ENCODE measurements around the gene EMILIN2. TPM values are rescaled to one million over a fixed set of nuclear protein-coding genes. Genes with fewer than 3 reads are reported as not detected.
"Not testable (repeated sequence)": the region's sequence is repeated elsewhere in the genome, so short reads cannot be mapped to it uniquely, and the experiment has no call there.

EMILIN2 gene
- total and polyA plus RNA-seq, 2 of the 8 experiments (the other 6 are each of a cell fraction or from before 2014, with no cell fraction given), result 6.0 to 7.5 TPM

- H3K27ac ChIP-seq (ENCODE audit: low read depth, low read length); FAIRE-seq; H2BK12ac ChIP-seq (ENCODE audit: low read depth, low read length): not testable (repeated sequence)
Measured at GRCh38 chr18:2863997-2864396, 17.2 kb downstream of the EMILIN2 start.

GRCh38 chr18:2866465-2866864 lies 19.7 kb downstream of the EMILIN2 start:
- H2BK5ac ChIP-seq (ENCODE audit: low read depth, low read length); H3K14ac ChIP-seq (ENCODE audit: insufficient read length); H4K5ac ChIP-seq (ENCODE audit: insufficient read length, low read depth, low read length); DNase-seq (ENCODE audit: low read depth in 1 of 2, low spot score in 2 of 2); H4K20me1 ChIP-seq (replicated peaks in 1 of 2; ENCODE audit: control insufficient read depth in 1 of 2, insufficient read depth in 2 of 2, low read length in 2 of 2); H3K79me1 ChIP-seq (ENCODE audit: low read depth, low read length); H3K4me2 ChIP-seq (ENCODE audit: insufficient read depth in 1 of 2, low read depth in 2 of 2, low read length in 2 of 2); H3K56ac ChIP-seq (replicated peaks; ENCODE audit: insufficient read length, low read depth, low read length); H3K9ac ChIP-seq (replicated peaks in 1 of 4; ENCODE audit: extremely low read depth in 1 of 4, low read depth in 3 of 4, low read length in 3 of 4); CTCF ChIA-PET (ENCODE audit: partially characterized antibody); H3K18ac ChIP-seq (ENCODE audit: extremely low read depth, low read length); H3K4me1 ChIP-seq (replicated peaks in 1 of 4; ENCODE audit: control insufficient read depth in 3 of 4, insufficient read depth in 4 of 4, low read length in 3 of 4); POLR2A ChIA-PET (ENCODE audit: partially characterized antibody); H4K8ac ChIP-seq (ENCODE audit: extremely low read depth, insufficient read depth, low read length); H2BK15ac ChIP-seq (ENCODE audit: low read length); H3K4ac ChIP-seq (replicated peaks; ENCODE audit: insufficient read length, low read depth, low read length); H3K36me3 ChIP-seq (ENCODE audit: control insufficient read depth in 2 of 4, insufficient read depth in 4 of 4, low read length in 3 of 4); FAIRE-seq; H2BK20ac ChIP-seq (ENCODE audit: low read length); H3K4me3 ChIP-seq (ENCODE audit: extremely low read depth in 1 of 4, insufficient read depth in 2 of 4, low read depth in 3 of 4, low read length in 4 of 4); H3K27me3 ChIP-seq (replicated peaks in 1 of 4; ENCODE audit: control insufficient read depth in 3 of 4, extremely low read depth in 1 of 4, insufficient read depth in 3 of 4, low read length in 3 of 4); H3K27ac ChIP-seq (ENCODE audit: low read depth, low read length); H2AK5ac ChIP-seq (ENCODE audit: low read depth, low read length); H2BK12ac ChIP-seq (ENCODE audit: low read depth, low read length); H4K91ac ChIP-seq (replicated peaks; ENCODE audit: insufficient read length, low read length); H3K23me2 ChIP-seq (ENCODE audit: low read depth, low read length); H3K79me2 ChIP-seq (ENCODE audit: control insufficient read depth in 1 of 2, insufficient read depth in 2 of 2, low read length in 2 of 2); H2BK120ac ChIP-seq (replicated peaks; ENCODE audit: low read depth, low read length); H3K23ac ChIP-seq (ENCODE audit: insufficient read length); H2AFZ ChIP-seq (ENCODE audit: low read length): not testable (repeated sequence)
- peaks cover 0 to 15% of the 10 kb centered on the region in 2 experiments; a peak in 1 of 4 replicates for H3K9me3 ChIP-seq (ENCODE audit: insufficient read depth in 2 of 2, low read depth in 1 of 2, low read length in 1 of 2)
- WGBS, 2 experiments (ENCODE audit: extremely low coverage in 1 of 2, insufficient coverage in 1 of 2, insufficient read length in 1 of 2, insufficient replicate concordance in 2 of 2, low coverage in 1 of 2, low lambda C conversion rate in 2 of 2, missing lambda C conversion rate in 1 of 2), result 69% methylated on average over 2 of the region's 2 CpGs; no CpG with 5 or more reads in 1 of the 2 experiments

More at GRCh38 chr18:2863997-2864396, 17.2 kb downstream of the EMILIN2 start:
- H4K91ac ChIP-seq (replicated peaks; ENCODE audit: insufficient read length, low read length); H3K14ac ChIP-seq (ENCODE audit: insufficient read length); H3K4me1 ChIP-seq (replicated peaks in 1 of 4; ENCODE audit: control insufficient read depth in 3 of 4, insufficient read depth in 4 of 4, low read length in 3 of 4); DNase-seq (ENCODE audit: low read depth in 1 of 2, low spot score in 2 of 2); H3K79me2 ChIP-seq (ENCODE audit: control insufficient read depth in 1 of 2, insufficient read depth in 2 of 2, low read length in 2 of 2); H3K4ac ChIP-seq (replicated peaks; ENCODE audit: insufficient read length, low read depth, low read length); H2BK15ac ChIP-seq (ENCODE audit: low read length); H2AK5ac ChIP-seq (ENCODE audit: low read depth, low read length); H2BK120ac ChIP-seq (replicated peaks; ENCODE audit: low read depth, low read length); H3K23me2 ChIP-seq (ENCODE audit: low read depth, low read length); H3K9ac ChIP-seq (replicated peaks in 1 of 4; ENCODE audit: extremely low read depth in 1 of 4, low read depth in 3 of 4, low read length in 3 of 4); H3K4me3 ChIP-seq (ENCODE audit: extremely low read depth in 1 of 4, insufficient read depth in 2 of 4, low read depth in 3 of 4, low read length in 4 of 4); H4K5ac ChIP-seq (ENCODE audit: insufficient read length, low read depth, low read length); H2BK20ac ChIP-seq (ENCODE audit: low read length); POLR2A ChIA-PET (ENCODE audit: partially characterized antibody); H3K56ac ChIP-seq (replicated peaks; ENCODE audit: insufficient read length, low read depth, low read length); H2BK5ac ChIP-seq (ENCODE audit: low read depth, low read length); H3K36me3 ChIP-seq (ENCODE audit: control insufficient read depth in 2 of 4, insufficient read depth in 4 of 4, low read length in 3 of 4); H2AFZ ChIP-seq (ENCODE audit: low read length); H3K79me1 ChIP-seq (ENCODE audit: low read depth, low read length); H3K23ac ChIP-seq (ENCODE audit: insufficient read length); CTCF ChIA-PET (ENCODE audit: partially characterized antibody); H3K4me2 ChIP-seq (ENCODE audit: insufficient read depth in 1 of 2, low read depth in 2 of 2, low read length in 2 of 2); H4K8ac ChIP-seq (ENCODE audit: extremely low read depth, insufficient read depth, low read length); H4K20me1 ChIP-seq (replicated peaks in 1 of 2; ENCODE audit: control insufficient read depth in 1 of 2, insufficient read depth in 2 of 2, low read length in 2 of 2); H3K18ac ChIP-seq (ENCODE audit: extremely low read depth, low read length); H3K27me3 ChIP-seq (replicated peaks in 1 of 4; ENCODE audit: control insufficient read depth in 3 of 4, extremely low read depth in 1 of 4, insufficient read depth in 3 of 4, low read length in 3 of 4): not testable (repeated sequence)
- WGBS, 2 experiments (ENCODE audit: extremely low coverage in 1 of 2, insufficient coverage in 1 of 2, insufficient read length in 1 of 2, insufficient replicate concordance in 2 of 2, low coverage in 1 of 2, low lambda C conversion rate in 2 of 2, missing lambda C conversion rate in 1 of 2), result 71% methylated on average over 1 of the region's 1 CpG; no CpG with 5 or more reads in 1 of the 2 experiments
- H3K9me3 ChIP-seq (ENCODE audit: insufficient read depth in 2 of 2, low read depth in 1 of 2, low read length in 1 of 2), result peaks cover 0 to 15% of the 10 kb centered on the region in 2 experiments; a peak in 1 of 4 replicates
